ENCODE results near the gene SLC9A7.

SLC9A7 gene

GRCh38 chrX:46678232-46678631 lies 80.7 kb downstream of the SLC9A7 start:
- Histone ChIP-seq H3K4me3 (ENCODE audit: low read depth, low read length) (no peak overlapping the region), H3K4me1 (ENCODE audit: control insufficient read depth in 1 of 2, insufficient read depth in 2 of 2, low read length in 2 of 2) (no peaks in the 10 kb centered on the region), H3K27ac (ENCODE audit: low read depth, low read length) (no peak overlapping the region), H3K23ac (ENCODE audit: low read length) (no peak overlapping the region), H3K36me3 (ENCODE audit: control insufficient read depth in 1 of 2, insufficient read depth in 2 of 2, low read length in 2 of 2) (no peaks in the 10 kb centered on the region), H3K27me3 (ENCODE audit: insufficient read depth, low read length) (no peaks in the 10 kb centered on the region), H3K9ac (ENCODE audit: low read length) (no peak overlapping the region), H3K9me3 (ENCODE audit: insufficient read depth, low read depth, low read length) (no peaks in the 10 kb centered on the region), H2BK120ac (ENCODE audit: insufficient read depth, low read length, poor library complexity) (no peak overlapping the region), H3K79me2 (ENCODE audit: control insufficient read depth, insufficient read depth, low read length, poor library complexity) (no peaks in the 10 kb centered on the region), H2AK5ac (ENCODE audit: low read length) (no peak overlapping the region), H2BK12ac (ENCODE audit: low read length) (no peak overlapping the region), H3K4me2 (ENCODE audit: low read length) (no peak overlapping the region), H3K14ac (ENCODE audit: low read length) (no peak overlapping the region), H3K18ac (ENCODE audit: low read length) (no peak overlapping the region), H4K91ac (ENCODE audit: low read depth, low read length) (no peak overlapping the region), H4K8ac (ENCODE audit: low read depth, low read length) (no peak overlapping the region), H2BK5ac (ENCODE audit: low read depth, low read length, poor library complexity) (no peak overlapping the region), H4K12ac (ENCODE audit: low read depth, low read length) (no peak overlapping the region), H3K79me1 (ENCODE audit: low read length) (no peaks in the 10 kb centered on the region), H2AFZ (ENCODE audit: insufficient read depth, low read length, poor library complexity) (no peak overlapping the region), H3K4ac (ENCODE audit: low read depth, low read length) (no peak overlapping the region)
- no peak for DNase-seq
- no CpG with 5 or more reads among the region's 2 CpGs for WGBS (ENCODE audit: extremely low coverage, insufficient coverage, insufficient read length)

GRCh38 chrX:46676399-46677356 lies 82.2 kb downstream of the SLC9A7 start:
- Histone ChIP-seq H3K4me3 (ENCODE audit: low read depth, low read length) (no peak overlapping the region), H3K27ac (ENCODE audit: low read depth, low read length) (no peak overlapping the region), H3K79me1 (ENCODE audit: low read length) (no peaks in the 10 kb centered on the region), H3K9ac (ENCODE audit: low read length) (no peak overlapping the region), H2BK12ac (ENCODE audit: low read length) (no peak overlapping the region), H3K4me2 (ENCODE audit: low read length) (no peak overlapping the region), H3K14ac (ENCODE audit: low read length) (no peak overlapping the region), H3K23ac (ENCODE audit: low read length) (no peak overlapping the region), H3K4ac (ENCODE audit: low read depth, low read length) (no peak overlapping the region), H3K4me1 (ENCODE audit: control insufficient read depth in 1 of 2, insufficient read depth in 2 of 2, low read length in 2 of 2) (no peaks in the 10 kb centered on the region), H2BK120ac (ENCODE audit: insufficient read depth, low read length, poor library complexity) (no peak overlapping the region), H4K12ac (ENCODE audit: low read depth, low read length) (no peak overlapping the region), H3K79me2 (ENCODE audit: control insufficient read depth, insufficient read depth, low read length, poor library complexity) (no peaks in the 10 kb centered on the region), H2AK5ac (ENCODE audit: low read length) (no peak overlapping the region), H3K9me3 (ENCODE audit: insufficient read depth, low read depth, low read length) (no peaks in the 10 kb centered on the region), H3K18ac (ENCODE audit: low read length) (no peak overlapping the region), H4K91ac (ENCODE audit: low read depth, low read length) (no peak overlapping the region), H2AFZ (ENCODE audit: insufficient read depth, low read length, poor library complexity) (no peak overlapping the region), H3K27me3 (ENCODE audit: insufficient read depth, low read length) (no peaks in the 10 kb centered on the region), H3K36me3 (ENCODE audit: control insufficient read depth in 1 of 2, insufficient read depth in 2 of 2, low read length in 2 of 2) (no peaks in the 10 kb centered on the region), H4K8ac (ENCODE audit: low read depth, low read length) (no peak overlapping the region), H2BK5ac (ENCODE audit: low read depth, low read length, poor library complexity) (no peak overlapping the region)
- WGBS (ENCODE audit: extremely low coverage, insufficient coverage, insufficient read length): 100% methylated on average over 1 of the region's 10 CpGs
- no peak for DNase-seq

DNA sequence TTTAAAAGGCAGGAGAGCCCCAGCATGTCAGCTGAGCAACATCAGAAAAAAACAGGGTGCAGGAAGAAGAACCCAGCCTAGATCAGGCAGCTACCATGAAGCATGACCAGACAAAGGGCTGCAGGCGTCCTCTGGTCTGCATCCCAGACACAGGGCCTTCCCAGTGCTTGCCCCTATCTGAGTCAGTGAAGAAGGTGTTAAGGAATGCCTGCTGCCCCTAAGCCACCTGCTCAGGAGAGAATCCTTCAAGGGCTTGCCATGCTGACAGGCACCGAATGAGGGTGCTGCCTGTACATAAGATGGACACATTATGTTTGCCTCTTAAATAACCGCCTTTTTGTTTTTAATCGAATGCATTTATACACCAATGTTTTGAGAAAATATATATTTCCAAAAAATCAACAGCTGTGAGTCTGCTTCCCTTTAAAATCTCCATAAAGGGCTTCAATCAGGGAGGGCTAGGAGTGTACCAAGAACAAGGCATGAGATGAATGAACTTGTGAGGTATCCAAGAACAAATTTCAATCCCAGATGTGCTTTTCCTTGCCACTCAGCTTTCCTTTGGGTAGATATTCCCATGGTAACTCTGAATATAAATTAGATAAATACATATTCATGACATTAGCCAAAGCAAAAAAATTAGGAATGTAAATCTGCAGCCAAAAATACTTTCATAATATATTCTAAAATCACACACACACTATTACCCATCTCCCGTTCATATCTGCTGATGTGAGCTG lies 85.1 kb downstream of the SLC9A7 start:
- H3K36me3 ChIP-seq (ENCODE audit: control insufficient read depth in 1 of 2, insufficient read depth in 2 of 2, low read length in 2 of 2): no peaks in the 10 kb centered on the region
- H3K79me1 ChIP-seq (ENCODE audit: low read length): no peaks in the 10 kb centered on the region
- no peaks in the 10 kb centered on the region for H3K4me1 ChIP-seq (ENCODE audit: control insufficient read depth in 1 of 2, insufficient read depth in 2 of 2, low read length in 2 of 2)
- H3K14ac ChIP-seq (ENCODE audit: low read length): no peak overlapping the region
- no peak overlapping the region for H3K4me3 ChIP-seq (ENCODE audit: low read depth, low read length)
- peak; percentile 69 to 77 for DNase-seq
- no peak overlapping the region for H3K4ac ChIP-seq (ENCODE audit: low read depth, low read length)
- H3K4me2 ChIP-seq (ENCODE audit: low read length): no peak overlapping the region
- H4K91ac ChIP-seq (ENCODE audit: low read depth, low read length): no peak overlapping the region
- no peak overlapping the region for H2AFZ ChIP-seq (ENCODE audit: insufficient read depth, low read length, poor library complexity)
- no peak overlapping the region for H3K18ac ChIP-seq (ENCODE audit: low read length)
- no peak overlapping the region for H4K12ac ChIP-seq (ENCODE audit: low read depth, low read length)
- H2BK5ac ChIP-seq (ENCODE audit: low read depth, low read length, poor library complexity): no peak overlapping the region
- no peaks in the 10 kb centered on the region for H3K79me2 ChIP-seq (ENCODE audit: control insufficient read depth, insufficient read depth, low read length, poor library complexity)
- no peaks in the 10 kb centered on the region for H3K27me3 ChIP-seq (ENCODE audit: insufficient read depth, low read length)
- no peak overlapping the region for H3K9ac ChIP-seq (ENCODE audit: low read length)
- H2BK120ac ChIP-seq (ENCODE audit: insufficient read depth, low read length, poor library complexity): no peak overlapping the region
- no CpG with 5 or more reads among the region's 5 CpGs for WGBS (ENCODE audit: extremely low coverage, insufficient coverage, insufficient read length)
- H3K9me3 ChIP-seq (ENCODE audit: insufficient read depth, low read depth, low read length): no peaks in the 10 kb centered on the region
- no peak overlapping the region for H2AK5ac ChIP-seq (ENCODE audit: low read length)
- no peak overlapping the region for H3K23ac ChIP-seq (ENCODE audit: low read length)
- no peak overlapping the region for H4K8ac ChIP-seq (ENCODE audit: low read depth, low read length)
- no peak overlapping the region for H3K27ac ChIP-seq (ENCODE audit: low read depth, low read length)
- H2BK12ac ChIP-seq (ENCODE audit: low read length): no peak overlapping the region

- Histone ChIP-seq H3K23ac (ENCODE audit: low read length) (no peak overlapping the region), H4K12ac (ENCODE audit: low read depth, low read length) (no peak overlapping the region), H3K4me3 (ENCODE audit: low read depth, low read length) (no peak overlapping the region), H3K36me3 (ENCODE audit: control insufficient read depth in 1 of 2, insufficient read depth in 2 of 2, low read length in 2 of 2) (no peaks in the 10 kb centered on the region), H3K4ac (ENCODE audit: low read depth, low read length) (no peak overlapping the region), H3K18ac (ENCODE audit: low read length) (no peak overlapping the region), H3K27ac (ENCODE audit: low read depth, low read length) (no peak overlapping the region), H2AFZ (ENCODE audit: insufficient read depth, low read length, poor library complexity) (no peak overlapping the region), H2AK5ac (ENCODE audit: low read length) (no peak overlapping the region), H3K4me1 (ENCODE audit: control insufficient read depth in 1 of 2, insufficient read depth in 2 of 2, low read length in 2 of 2) (no peaks in the 10 kb centered on the region), H4K8ac (ENCODE audit: low read depth, low read length) (no peak overlapping the region), H2BK120ac (ENCODE audit: insufficient read depth, low read length, poor library complexity) (no peak overlapping the region), H3K79me2 (ENCODE audit: control insufficient read depth, insufficient read depth, low read length, poor library complexity) (no peaks in the 10 kb centered on the region), H4K91ac (ENCODE audit: low read depth, low read length) (no peak overlapping the region), H3K4me2 (ENCODE audit: low read length) (no peak overlapping the region), H3K79me1 (ENCODE audit: low read length) (no peaks in the 10 kb centered on the region), H3K9ac (ENCODE audit: low read length) (no peak overlapping the region), H2BK5ac (ENCODE audit: low read depth, low read length, poor library complexity) (no peak overlapping the region), H3K14ac (ENCODE audit: low read length) (no peak overlapping the region), H3K27me3 (ENCODE audit: insufficient read depth, low read length) (no peaks in the 10 kb centered on the region), H3K9me3 (ENCODE audit: insufficient read depth, low read depth, low read length) (no peaks in the 10 kb centered on the region), H2BK12ac (ENCODE audit: low read length) (no peak overlapping the region)
- no CpG with 5 or more reads among the region's 3 CpGs for WGBS (ENCODE audit: extremely low coverage, insufficient coverage, insufficient read length)
- no peak for DNase-seq
Measured at GRCh38 chrX:46670316-46670715, 88.6 kb downstream of the SLC9A7 start.
